HepG2 (cell line): ENCODE measurements around the gene CCDC201. TPM values are rescaled to one million over a fixed set of nuclear protein-coding genes. Genes with fewer than 3 reads are reported as not detected.

Experiments used
- AHDC1 ChIP-seq: sonication (generic); formaldehyde crosslinking; IDR thresholded peaks from 2 replicates; pipeline ENCODE4 v1.5.1; 2020; ENCODE audit warnings: mild to moderate bottlenecking, missing genetic modification reagents, borderline replicate concordance
- CAMTA2 ChIP-seq: sonication (generic); formaldehyde crosslinking; IDR thresholded peaks from 2 replicates; pipeline ENCODE4 v1.4.0; 2020; ENCODE audit warnings: mild to moderate bottlenecking, missing genetic modification reagents, borderline replicate concordance
- DDIT3 ChIP-seq: sonication (generic); formaldehyde crosslinking; IDR thresholded peaks from 2 replicates; pipeline ENCODE4 v1.4.0; 2020; ENCODE audit warnings: mild to moderate bottlenecking, missing genetic modification reagents
- FOSL1 ChIP-seq: sonication (generic); formaldehyde crosslinking; IDR thresholded peaks from 2 replicates; pipeline ENCODE4 v1.9.0; 2021; ENCODE audit warnings: missing genetic modification reagents, borderline replicate concordance
- HMG20B ChIP-seq: conservative IDR thresholded peaks from 2 replicates; pipeline ENCODE4 v1.6.1; 2016; ENCODE audit warnings: missing genetic modification reagents, missing compliant biosample characterization
- IRF2 ChIP-seq: IDR thresholded peaks from 2 replicates; pipeline ENCODE4 v1.6.1; 2018; ENCODE audit warnings: missing genetic modification reagents, missing compliant biosample characterization
- MAFK ChIP-seq, 2 experiments: IDR thresholded peaks in 1 of 2; conservative IDR thresholded peaks in 1 of 2; 2 replicates each; pipeline ENCODE4 v1.6.1; 2011; ENCODE audit warnings: improper control_type of control experiment in 2 of 2, low read length in 2 of 2
- PHF8 ChIP-seq: sonication (generic); formaldehyde crosslinking; IDR thresholded peaks from 2 replicates; pipeline ENCODE4 v1.5.0; 2020; ENCODE audit warnings: missing genetic modification reagents
- POLR2G ChIP-seq: fragments of 200-400 bp; formaldehyde crosslinking; IDR thresholded peaks from 2 replicates; pipeline ENCODE4 v1.6.1; 2018; ENCODE audit warnings: mild to moderate bottlenecking, low read depth, low read length, moderate library complexity
- SMAD3 ChIP-seq: sonication (generic); formaldehyde crosslinking; IDR thresholded peaks from 2 replicates; pipeline ENCODE4 v1.4.0; 2020; ENCODE audit warnings: missing genetic modification reagents
- TBP ChIP-seq: sonication (generic); formaldehyde crosslinking; IDR thresholded peaks from 2 replicates; pipeline ENCODE4 v1.5.0; 2020; ENCODE audit warnings: missing genetic modification reagents
- TSC22D2 ChIP-seq: sonication (generic); formaldehyde crosslinking; IDR thresholded peaks from 2 replicates; pipeline ENCODE4 v1.5.1; 2020; ENCODE audit warnings: missing genetic modification reagents, mild to moderate bottlenecking, borderline replicate concordance
- YEATS4 ChIP-seq: sonication (generic); formaldehyde crosslinking; IDR thresholded peaks from 2 replicates; pipeline ENCODE4 v1.4.0; 2020; ENCODE audit warnings: missing genetic modification reagents, borderline replicate concordance
- ZBTB20 ChIP-seq: sonication (generic); formaldehyde crosslinking; IDR thresholded peaks from 2 replicates; pipeline ENCODE4 v1.8.1; 2023; ENCODE audit warnings: missing genetic modification reagents, low read depth, mild to moderate bottlenecking, borderline replicate concordance
- ZFP90 ChIP-seq: sonication (generic); formaldehyde crosslinking; IDR thresholded peaks from 2 replicates; pipeline ENCODE4 v1.8.0; 2022; ENCODE audit warnings: missing genetic modification reagents, mild to moderate bottlenecking, inconsistent platforms, borderline replicate concordance
- ZNF260 ChIP-seq: sonication (generic); formaldehyde crosslinking; IDR thresholded peaks from 2 replicates; pipeline ENCODE4 v1.4.0; 2020; ENCODE audit warnings: missing genetic modification reagents, low read depth, mild to moderate bottlenecking, borderline replicate concordance
- ZNF263 ChIP-seq: sonication (generic); formaldehyde crosslinking; IDR thresholded peaks from 2 replicates; pipeline ENCODE4 v1.4.0; 2020; ENCODE audit warnings: missing genetic modification reagents
- ZNF512B ChIP-seq: sonication (generic); formaldehyde crosslinking; IDR thresholded peaks from 2 replicates; pipeline ENCODE4 v1.5.1; 2020; ENCODE audit warnings: missing genetic modification reagents, mild to moderate bottlenecking, borderline replicate concordance
- ZNF713 ChIP-seq: sonication (generic); formaldehyde crosslinking; IDR thresholded peaks from 2 replicates; pipeline ENCODE4 v1.4.0; 2020; ENCODE audit warnings: mild to moderate bottlenecking, missing genetic modification reagents
- ZNF746 ChIP-seq: sonication (generic); formaldehyde crosslinking; IDR thresholded peaks from 2 replicates; pipeline ENCODE4 v1.8.0; 2022; ENCODE audit warnings: mild to moderate bottlenecking, missing genetic modification reagents
- polyA plus RNA-seq, 8 experiments: library from polyadenylated mRNA; depleted of rRNA in 3 of 8; stranded (reverse) in 7 of 8; unstranded in 1 of 8; fragments of >200 nt; fragmentation: Illumina TruSeq in 4 of 8; extraction: Trizol in 4 of 8; gene quantifications; 2 replicates each; pipeline versions ENCODE4 v1.2.1 to v1.2.3, GENCODE V29; 2011 to 2016; ENCODE audit warnings: low read depth in 4 of 8, missing spikeins in 1 of 8, mixed read lengths in 1 of 8; ENCODE audit not compliant: insufficient read depth in 1 of 8
- total RNA-seq, 5 experiments: library from RNA; depleted of rRNA; stranded (reverse); fragments of >200 nt; fragmentation: Illumina TruSeq; extraction: Trizol; gene quantifications; 2 replicates each; pipeline ENCODE4 v1.2.3, GENCODE V29; 2016; ENCODE audit warnings: low read depth in 1 of 5

CCDC201 gene
- total and polyA plus RNA-seq, 2 of the 13 experiments (the other 11 are each of a cell fraction or from before 2014, with no cell fraction given) = 0.92 TPM; not detected in 1

GRCh38 chr7:45890125-45890901 lies 17.4 kb upstream of the CCDC201 start (continued):
- TF ChIP-seq FOSL1 (CRISPR knock-in tag) (no peak), MAFK (conservative IDR thresholded peaks at IDR 0.05 in 1 of 2, IDR thresholded peaks at IDR 0.05 in 1 of 2; ENCODE audit: low read length in 2 of 2) (no peak), ZNF260 (no peak), TSC22D2 (CRISPR knock-in tag) (no peak), CAMTA2 (CRISPR knock-in tag) (no peak), ZBTB20 (CRISPR knock-in tag) (no peak; the same call in 1 of the 2 replicates), AHDC1 (CRISPR knock-in tag) (no peak), PHF8 (CRISPR knock-in tag) (no peak), POLR2G (peak; percentile 67), DDIT3 (CRISPR knock-in tag) (no peak), ZNF263 (CRISPR knock-in tag) (no peak), TBP (0 out of 2 replicates have a peak, but pooled peaks have one; percentile 28), ZNF746 (CRISPR knock-in tag) (no peak), YEATS4 (peak; percentile 11; the same call in 1 of the 2 replicates), IRF2 (CRISPR knock-in tag) (peak; percentile 7; the same call in 1 of the 2 replicates), ZNF713 (CRISPR knock-in tag) (no peak), ZNF512B (CRISPR knock-in tag) (no peak), HMG20B (CRISPR knock-in tag) (no peak), SMAD3 (CRISPR knock-in tag) (no peak; the same call in none of the 2 replicates), ZFP90 (CRISPR knock-in tag) (peak; percentile 35; the same call in 1 of the 2 replicates)
